Measurements from ENCODE around the gene HBP1. TPM values are rescaled to one million over a fixed set of nuclear protein-coding genes. Genes with fewer than 3 reads are reported as not detected.
"Not testable (repeated sequence)": the region's sequence is repeated elsewhere in the genome, so short reads cannot be mapped to it uniquely, and the experiment has no call there.

HBP1 gene
- total and polyA plus RNA-seq, 2 of the 13 experiments (the other 11 are each of a cell fraction or from before 2014, with no cell fraction given): 22.9 to 44.1 TPM

DNA sequence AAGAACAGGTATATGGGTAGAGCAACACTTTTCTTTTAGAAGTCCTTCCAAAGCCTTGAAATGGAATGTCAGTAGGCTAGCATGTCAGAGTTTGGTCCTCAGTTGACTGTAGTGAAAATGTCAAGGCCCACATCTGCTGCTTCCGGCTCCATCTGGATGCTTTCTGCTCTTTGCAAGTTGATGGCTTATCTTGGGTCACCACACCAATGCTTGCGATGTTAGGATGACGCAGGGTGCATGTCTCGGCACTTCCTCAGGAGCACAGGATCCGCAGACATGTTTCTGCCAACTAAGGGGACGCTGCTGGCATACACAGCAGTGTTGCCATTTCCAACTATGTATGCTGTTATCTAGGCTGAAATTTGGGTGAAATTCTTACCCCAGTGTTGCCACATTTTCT lies 14.0 kb upstream of the HBP1 start:
- POLR2A ChIA-PET: no interaction called here
- intact Hi-C loops (cut with micrococcal nuclease; ENCODE audit: unreplicated experiment): no loop called here

DNA sequence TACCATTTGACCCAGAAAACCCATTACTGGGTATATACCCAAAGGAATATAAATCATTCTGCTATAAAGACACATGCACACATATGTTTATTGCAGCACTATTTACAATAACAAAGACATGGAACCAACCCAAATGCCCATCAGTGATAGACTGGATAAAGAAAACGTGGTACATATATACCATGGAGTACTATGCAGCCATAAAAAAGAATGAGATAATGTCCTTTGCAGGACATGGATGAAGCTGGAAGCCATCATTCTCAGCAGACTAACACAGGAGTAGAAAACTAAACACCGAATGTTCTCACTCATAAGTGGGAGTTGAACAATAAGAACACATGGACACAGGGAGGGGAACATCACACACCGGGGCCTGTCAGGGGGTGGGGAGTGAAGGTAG lies 13.1 kb upstream of the HBP1 start:
- H3K9ac ChIP-seq (ENCODE audit: insufficient read depth, low read depth, low read length); in situ Hi-C loops (cut with HindIII; ENCODE audit: extremely low pct_ligation_motif_present, low pct_unique_long_range_greater_than_20kb); H3K4me3 ChIP-seq (replicated peaks in 1 of 3; ENCODE audit: insufficient read depth in 1 of 3, low read depth in 2 of 3, low read length in 3 of 3); H3K9me3 ChIP-seq (ENCODE audit: low read length); H3K36me3 ChIP-seq (replicated peaks in 1 of 2; ENCODE audit: control insufficient read depth in 1 of 2, insufficient read depth in 2 of 2, low read length in 2 of 2); FAIRE-seq; DNase-seq (ENCODE audit: low spot score); H3K79me2 ChIP-seq (ENCODE audit: insufficient read depth, low read length); H2AFZ ChIP-seq (ENCODE audit: low read length); CTCF ChIA-PET (ENCODE audit: low intra/inter-chr PET ratio, low total read pairs); POLR2A ChIA-PET; H4K20me1 ChIP-seq (ENCODE audit: insufficient read depth, low read length); H3K4me2 ChIP-seq (ENCODE audit: low read depth, low read length); intact Hi-C loops (cut with micrococcal nuclease; ENCODE audit: unreplicated experiment); ATAC-seq; BruUV-seq (replicated peaks); H3K27ac ChIP-seq (ENCODE audit: extremely low read length, insufficient read depth, low read length): not testable (repeated sequence)
- Histone ChIP-seq H3K27me3 (ENCODE audit: control insufficient read depth in 1 of 2, insufficient read depth in 2 of 2, low read length in 2 of 2) (peaks cover 2 to 14% of the 10 kb centered on the region in 2 experiments; a peak in 3 of 5 replicates), H3K4me1 (ENCODE audit: insufficient read depth, low read length) (peaks cover 12% of the 10 kb centered on the region)
- 8% methylated on average over 3 of the region's 3 CpGs for WGBS (ENCODE audit: low lambda C conversion rate)

More for the DNA sequence above, 14.0 kb upstream of the HBP1 start:
- Histone ChIP-seq H4K20me1 (ENCODE audit: insufficient read depth, low read length) (no peaks in the 10 kb centered on the region), H3K36me3 (replicated peaks in 1 of 2; ENCODE audit: control insufficient read depth in 1 of 2, insufficient read depth in 2 of 2, low read length in 2 of 2) (no peaks in the 10 kb centered on the region), H3K27me3 (ENCODE audit: control insufficient read depth in 1 of 2, insufficient read depth in 2 of 2, low read length in 2 of 2) (peaks cover 2 to 14% of the 10 kb centered on the region in 2 experiments; a peak in 3 of 5 replicates), H3K4me3 (replicated peaks in 1 of 3; ENCODE audit: insufficient read depth in 1 of 3, low read depth in 2 of 3, low read length in 3 of 3) (no peak overlapping the region), H2AFZ (ENCODE audit: low read length) (no peak overlapping the region), H3K9ac (ENCODE audit: insufficient read depth, low read depth, low read length) (no peak overlapping the region), H3K9me3 (ENCODE audit: low read length) (no peaks in the 10 kb centered on the region), H3K4me2 (ENCODE audit: low read depth, low read length) (no peak overlapping the region), H3K27ac (ENCODE audit: extremely low read length, insufficient read depth, low read length) (no peak overlapping the region), H3K4me1 (ENCODE audit: insufficient read depth, low read length) (peaks cover 12% of the 10 kb centered on the region), H3K79me2 (ENCODE audit: insufficient read depth, low read length) (no peaks in the 10 kb centered on the region)
- FAIRE-seq (no peak), ATAC-seq (no peak), DNase-seq (ENCODE audit: low spot score) (no peak)
- TF ChIP-seq ZNF549 (CRISPR knock-in tag; IDR thresholded peaks at IDR 0.05) (no peak), ZNF230 (CRISPR knock-in tag; IDR thresholded peaks at IDR 0.05) (no peak), ZKSCAN1 (IDR thresholded peaks at IDR 0.05; ENCODE audit: low read length) (no peak), PHF21A (CRISPR knock-in tag; IDR thresholded peaks at IDR 0.05) (no peak), FOXJ3 (CRISPR knock-in tag; IDR thresholded peaks at IDR 0.05; ENCODE audit: borderline replicate concordance) (no peak), ZNF629 (CRISPR knock-in tag; conservative IDR thresholded peaks at IDR 0.05) (no peak), SOX6 (IDR thresholded peaks at IDR 0.05) (no peak), SOX6 (CRISPR knock-in tag; IDR thresholded peaks at IDR 0.05) (no peak), RCOR2 (CRISPR knock-in tag; IDR thresholded peaks at IDR 0.05) (no peak), ZBTB42 (CRISPR knock-in tag; IDR thresholded peaks at IDR 0.05) (no peak), MTF1 (CRISPR knock-in tag; IDR thresholded peaks at IDR 0.05) (no peak), ZNF768 (CRISPR knock-in tag; IDR thresholded peaks at IDR 0.05) (no peak)
- TF ChIP-seq, protein P1, sequence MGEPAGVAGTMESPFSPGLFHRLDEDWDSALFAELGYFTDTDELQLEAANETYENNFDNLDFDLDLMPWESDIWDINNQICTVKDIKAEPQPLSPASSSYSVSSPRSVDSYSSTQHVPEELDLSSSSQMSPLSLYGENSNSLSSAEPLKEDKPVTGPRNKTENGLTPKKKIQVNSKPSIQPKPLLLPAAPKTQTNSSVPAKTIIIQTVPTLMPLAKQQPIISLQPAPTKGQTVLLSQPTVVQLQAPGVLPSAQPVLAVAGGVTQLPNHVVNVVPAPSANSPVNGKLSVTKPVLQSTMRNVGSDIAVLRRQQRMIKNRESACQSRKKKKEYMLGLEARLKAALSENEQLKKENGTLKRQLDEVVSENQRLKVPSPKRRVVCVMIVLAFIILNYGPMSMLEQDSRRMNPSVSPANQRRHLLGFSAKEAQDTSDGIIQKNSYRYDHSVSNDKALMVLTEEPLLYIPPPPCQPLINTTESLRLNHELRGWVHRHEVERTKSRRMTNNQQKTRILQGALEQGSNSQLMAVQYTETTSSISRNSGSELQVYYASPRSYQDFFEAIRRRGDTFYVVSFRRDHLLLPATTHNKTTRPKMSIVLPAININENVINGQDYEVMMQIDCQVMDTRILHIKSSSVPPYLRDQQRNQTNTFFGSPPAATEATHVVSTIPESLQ (CRISPR knock-in tag; conservative IDR thresholded peaks at IDR 0.05): no peak
- TF ChIP-seq, protein P2, sequence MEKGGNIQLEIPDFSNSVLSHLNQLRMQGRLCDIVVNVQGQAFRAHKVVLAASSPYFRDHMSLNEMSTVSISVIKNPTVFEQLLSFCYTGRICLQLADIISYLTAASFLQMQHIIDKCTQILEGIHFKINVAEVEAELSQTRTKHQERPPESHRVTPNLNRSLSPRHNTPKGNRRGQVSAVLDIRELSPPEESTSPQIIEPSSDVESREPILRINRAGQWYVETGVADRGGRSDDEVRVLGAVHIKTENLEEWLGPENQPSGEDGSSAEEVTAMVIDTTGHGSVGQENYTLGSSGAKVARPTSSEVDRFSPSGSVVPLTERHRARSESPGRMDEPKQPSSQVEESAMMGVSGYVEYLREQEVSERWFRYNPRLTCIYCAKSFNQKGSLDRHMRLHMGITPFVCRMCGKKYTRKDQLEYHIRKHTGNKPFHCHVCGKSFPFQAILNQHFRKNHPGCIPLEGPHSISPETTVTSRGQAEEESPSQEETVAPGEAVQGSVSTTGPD (CRISPR knock-in tag; IDR thresholded peaks at IDR 0.05): no peak
- TF ChIP-seq, protein P3, sequence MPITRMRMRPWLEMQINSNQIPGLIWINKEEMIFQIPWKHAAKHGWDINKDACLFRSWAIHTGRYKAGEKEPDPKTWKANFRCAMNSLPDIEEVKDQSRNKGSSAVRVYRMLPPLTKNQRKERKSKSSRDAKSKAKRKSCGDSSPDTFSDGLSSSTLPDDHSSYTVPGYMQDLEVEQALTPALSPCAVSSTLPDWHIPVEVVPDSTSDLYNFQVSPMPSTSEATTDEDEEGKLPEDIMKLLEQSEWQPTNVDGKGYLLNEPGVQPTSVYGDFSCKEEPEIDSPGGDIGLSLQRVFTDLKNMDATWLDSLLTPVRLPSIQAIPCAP (CRISPR knock-in tag; IDR thresholded peaks at IDR 0.05; ENCODE audit: low read depth): no peak
- TF ChIP-seq, protein P4, sequence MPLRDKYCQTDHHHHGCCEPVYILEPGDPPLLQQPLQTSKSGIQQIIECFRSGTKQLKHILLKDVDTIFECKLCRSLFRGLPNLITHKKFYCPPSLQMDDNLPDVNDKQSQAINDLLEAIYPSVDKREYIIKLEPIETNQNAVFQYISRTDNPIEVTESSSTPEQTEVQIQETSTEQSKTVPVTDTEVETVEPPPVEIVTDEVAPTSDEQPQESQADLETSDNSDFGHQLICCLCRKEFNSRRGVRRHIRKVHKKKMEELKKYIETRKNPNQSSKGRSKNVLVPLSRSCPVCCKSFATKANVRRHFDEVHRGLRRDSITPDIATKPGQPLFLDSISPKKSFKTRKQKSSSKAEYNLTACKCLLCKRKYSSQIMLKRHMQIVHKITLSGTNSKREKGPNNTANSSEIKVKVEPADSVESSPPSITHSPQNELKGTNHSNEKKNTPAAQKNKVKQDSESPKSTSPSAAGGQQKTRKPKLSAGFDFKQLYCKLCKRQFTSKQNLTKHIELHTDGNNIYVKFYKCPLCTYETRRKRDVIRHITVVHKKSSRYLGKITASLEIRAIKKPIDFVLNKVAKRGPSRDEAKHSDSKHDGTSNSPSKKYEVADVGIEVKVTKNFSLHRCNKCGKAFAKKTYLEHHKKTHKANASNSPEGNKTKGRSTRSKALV (CRISPR knock-in tag; IDR thresholded peaks at IDR 0.05): no peak
- in situ Hi-C loops (cut with HindIII; ENCODE audit: extremely low pct_ligation_motif_present, low pct_unique_long_range_greater_than_20kb): no loop called here
- no TSS peak for BruUV-seq (replicated peaks)
- 51% methylated on average over 4 of the region's 6 CpGs for WGBS (ENCODE audit: low lambda C conversion rate)
- CTCF ChIA-PET (ENCODE audit: low intra/inter-chr PET ratio, low total read pairs): no interaction called here

All from HepG2 (cell line).